ENCODE data around the gene ADORA1.
A peak's percentile ranks its signal among the peaks of the same experiment; 100 is the strongest.

ADORA1 gene

GRCh38 chr1:203196371-203196770, 68.8 kb downstream of the ADORA1 start:
- DNase-seq = no peak

DNA sequence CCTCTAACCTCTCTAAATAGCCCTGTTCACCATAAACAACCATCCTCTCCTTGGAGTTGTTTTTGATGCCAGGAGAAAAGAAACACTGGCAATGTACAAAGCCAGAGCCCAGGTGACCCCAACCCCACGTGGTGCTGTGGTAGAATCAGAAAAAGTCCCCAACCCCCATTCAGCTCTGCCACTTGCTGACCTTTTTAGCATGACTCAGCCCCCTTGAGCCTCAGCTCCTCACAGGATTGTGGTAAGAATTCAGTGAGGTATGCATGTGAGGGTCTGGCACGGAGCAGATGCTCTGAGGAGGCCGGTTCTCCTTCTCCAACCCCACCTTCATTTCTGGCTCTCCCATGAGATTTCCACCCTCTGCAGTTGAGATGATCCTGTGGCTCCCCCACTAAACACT, 70.1 kb downstream of the ADORA1 start:
- no peak for DNase-seq

- no peak for DNase-seq
Measured at GRCh38 chr1:203199002-203199401, 71.5 kb downstream of the ADORA1 start.

- no peak for DNase-seq
Measured at GRCh38 chr1:203199481-203199815, 71.9 kb downstream of the ADORA1 start.

DNA sequence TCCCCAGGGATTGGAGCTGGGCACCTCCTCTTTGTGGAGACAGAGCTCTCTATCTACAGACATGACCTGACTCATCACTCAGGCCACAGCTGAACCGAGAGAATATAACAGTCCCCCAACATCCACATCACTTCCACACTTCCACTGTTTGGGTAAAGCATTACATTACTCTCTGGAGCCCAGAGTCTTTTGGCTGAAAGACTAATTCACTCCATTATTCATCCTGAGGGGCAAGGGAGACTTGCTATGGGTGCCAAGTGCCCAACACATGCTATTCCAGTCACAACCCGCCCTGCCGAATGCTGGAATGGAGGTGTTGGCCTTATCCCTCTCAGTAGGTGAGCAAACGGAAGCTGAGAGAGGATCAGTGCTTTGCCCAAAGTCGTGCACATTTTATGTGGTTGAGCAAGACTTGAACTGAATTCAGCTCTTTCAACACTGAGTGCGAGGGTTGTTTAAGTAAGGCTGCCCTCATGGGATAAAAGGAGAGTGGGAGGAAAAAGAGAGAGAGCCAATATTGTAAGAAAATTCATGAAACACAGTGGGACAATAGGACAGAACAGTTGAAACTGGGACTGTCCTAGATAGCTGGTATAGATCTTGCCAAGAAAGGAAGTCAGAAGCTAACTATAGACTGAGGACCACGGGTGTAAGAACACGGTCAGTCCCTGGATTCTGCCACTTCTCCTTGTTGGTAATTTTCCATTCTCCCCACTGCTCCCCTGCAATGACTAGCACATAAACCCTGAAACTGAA, 72.5 kb downstream of the ADORA1 start:
- DNase-seq = no peak

DNA sequence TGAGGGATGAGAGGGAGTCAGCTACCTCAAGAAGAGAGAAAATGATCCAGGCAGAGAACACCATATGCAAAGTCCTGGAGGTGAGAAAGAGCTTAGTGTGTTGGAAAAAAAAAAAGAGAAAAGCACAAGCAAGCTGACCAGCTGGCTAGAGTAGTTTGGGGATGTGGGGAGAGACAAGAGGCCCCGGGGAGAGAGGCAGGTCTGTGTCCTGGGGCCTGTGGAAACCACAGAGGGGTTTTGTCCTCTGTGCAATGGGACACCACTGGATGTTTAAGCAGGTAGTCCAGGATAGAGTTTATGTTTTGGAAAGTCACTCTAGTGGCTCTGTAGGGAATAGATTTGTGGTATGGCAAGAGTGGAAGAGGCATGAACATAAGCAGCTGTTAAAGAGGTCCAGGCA, 73.4 kb downstream of the ADORA1 start:
- no peak for DNase-seq

DNA sequence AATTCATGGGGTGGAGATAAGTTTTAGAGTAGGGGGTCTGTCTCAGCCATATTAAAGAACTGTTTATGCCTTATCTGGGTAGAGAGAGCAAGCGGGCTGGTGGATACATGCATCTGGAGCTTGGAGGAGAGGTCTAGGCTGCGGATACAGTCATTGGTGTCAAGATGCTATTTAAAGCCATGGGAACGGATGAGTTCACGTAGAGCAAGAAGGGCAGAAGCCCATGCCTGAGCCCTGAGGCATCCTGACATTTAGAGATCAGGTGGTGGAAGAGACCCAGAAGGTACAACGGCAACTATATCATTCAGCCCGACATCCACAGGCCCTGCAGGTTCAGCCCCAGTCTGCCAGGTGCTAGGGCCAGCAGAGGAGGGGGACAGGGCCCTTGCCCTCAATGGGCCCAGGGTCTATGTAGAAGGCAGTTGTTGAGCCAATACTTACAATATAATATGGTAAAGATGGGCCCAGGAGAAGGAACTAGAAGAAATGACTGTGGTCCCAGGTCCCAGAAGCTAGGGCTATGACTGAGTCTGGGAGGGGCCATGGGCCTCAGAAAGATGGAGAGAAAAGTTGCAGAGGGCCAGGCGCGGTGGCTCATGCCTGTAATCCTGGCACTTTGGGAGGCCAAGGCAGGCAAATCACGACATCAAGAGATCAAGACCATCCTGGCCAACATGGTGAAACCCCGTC, 74.1 kb downstream of the ADORA1 start:
- no peak for DNase-seq

DNA sequence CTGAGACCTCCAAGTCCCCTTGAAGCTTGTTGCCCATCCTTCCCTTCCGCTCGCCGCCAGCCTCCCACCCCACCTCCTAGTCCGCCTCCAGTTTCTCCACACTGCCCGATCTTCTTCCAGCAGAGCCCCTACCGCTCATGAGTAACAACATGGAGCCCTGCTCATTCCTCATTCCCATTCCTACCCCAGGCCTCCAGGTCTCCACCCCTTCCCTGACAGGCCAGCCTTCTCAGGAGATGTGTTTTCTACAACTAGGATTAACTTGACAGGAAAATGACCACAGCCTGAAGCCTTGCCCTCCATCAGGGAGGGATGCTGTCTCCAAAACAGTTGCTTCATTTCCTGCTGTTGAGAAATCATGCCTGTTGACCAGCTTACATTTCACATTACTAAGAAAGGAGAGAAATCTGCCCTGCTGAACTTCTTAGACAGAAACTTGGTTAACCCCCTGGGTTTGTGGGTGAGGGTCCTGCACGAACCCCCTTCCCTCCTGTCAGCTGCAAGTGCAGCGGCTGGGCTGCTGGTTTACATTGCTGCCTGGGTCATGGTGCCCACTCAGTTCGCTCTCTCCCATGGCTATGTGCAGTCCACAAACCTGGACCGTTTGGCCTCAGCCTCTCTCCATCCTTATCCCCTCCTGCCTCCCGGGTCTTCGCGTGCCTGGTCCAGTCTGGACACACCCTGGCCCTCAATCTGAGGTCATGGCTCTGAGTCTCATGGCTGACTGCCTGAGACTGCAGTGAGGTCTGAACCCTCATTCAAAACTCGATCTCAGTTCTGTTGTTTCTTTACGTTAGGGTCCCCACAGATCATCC, 75.1 kb downstream of the ADORA1 start:
- no peak for DNase-seq

- no peak for DNase-seq
Measured at GRCh38 chr1:203204756-203205155, 77.2 kb downstream of the ADORA1 start.

- no peak for DNase-seq
Measured at GRCh38 chr1:203206129-203206687, 78.7 kb downstream of the ADORA1 start.

GRCh38 chr1:203207751-203208150, 80.2 kb downstream of the ADORA1 start:
- no peak for DNase-seq

DNA sequence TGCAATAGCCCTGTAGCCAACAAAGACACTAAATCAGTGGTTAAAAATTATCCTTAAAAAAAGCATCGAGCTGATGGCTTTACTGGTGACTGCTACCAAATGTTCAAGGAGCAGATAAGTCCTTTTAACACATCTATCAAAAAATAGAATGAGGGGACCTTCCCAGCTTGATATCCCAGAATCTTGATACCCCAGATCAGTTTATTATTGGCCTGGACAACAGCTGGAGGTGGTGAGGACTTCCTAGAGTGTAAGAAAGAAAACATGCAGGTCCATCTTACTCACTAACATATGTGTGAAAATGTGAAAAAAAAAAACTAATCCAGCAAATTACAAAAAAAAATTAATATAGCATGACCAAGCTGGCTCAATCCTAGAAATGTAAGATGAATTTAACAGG, 80.7 kb downstream of the ADORA1 start:
- no peak for DNase-seq

DNA sequence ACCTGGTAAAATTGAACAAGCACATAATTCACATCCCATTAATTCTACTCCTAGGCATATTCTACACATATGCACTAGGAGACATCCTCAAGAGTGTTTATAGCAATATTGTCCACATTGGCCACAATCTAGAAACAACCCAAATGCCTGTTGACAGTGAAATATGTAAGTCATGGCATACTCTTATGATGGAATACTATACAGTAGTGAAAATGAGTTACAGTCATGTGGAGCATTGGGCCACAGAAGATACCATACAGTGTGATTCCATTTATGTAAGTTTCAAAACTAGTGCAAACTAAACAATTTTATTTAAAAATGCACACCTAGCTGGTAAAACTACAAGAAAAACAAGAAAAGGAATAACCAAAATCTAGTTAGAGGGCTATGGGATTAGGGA, 82.8 kb downstream of the ADORA1 start:
- no peak for DNase-seq

- DNase-seq = no peak
Measured at GRCh38 chr1:203210988-203211387, 83.5 kb downstream of the ADORA1 start.

DNA sequence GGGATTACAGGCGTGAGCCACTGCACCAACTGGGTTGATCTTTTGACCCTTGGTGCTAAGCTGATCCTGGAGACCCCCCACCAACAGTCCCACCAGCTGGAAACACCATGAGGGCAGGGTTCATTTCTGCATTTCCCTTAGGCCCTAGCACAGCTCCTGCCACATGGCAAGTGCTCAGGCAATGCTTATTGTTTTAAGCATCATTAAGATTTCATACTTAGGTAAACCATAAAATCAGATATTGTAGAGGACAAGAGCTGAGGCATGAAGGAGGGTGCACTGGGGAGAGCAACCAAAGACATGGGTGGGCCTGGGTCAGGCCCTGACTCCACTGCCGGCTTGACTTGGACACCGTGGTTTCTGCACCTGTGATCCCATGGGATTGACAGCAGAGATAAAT, 84.3 kb downstream of the ADORA1 start:
- no peak for DNase-seq

GRCh38 chr1:203213126-203213525, 85.6 kb downstream of the ADORA1 start:
- DNase-seq = no peak

DNA sequence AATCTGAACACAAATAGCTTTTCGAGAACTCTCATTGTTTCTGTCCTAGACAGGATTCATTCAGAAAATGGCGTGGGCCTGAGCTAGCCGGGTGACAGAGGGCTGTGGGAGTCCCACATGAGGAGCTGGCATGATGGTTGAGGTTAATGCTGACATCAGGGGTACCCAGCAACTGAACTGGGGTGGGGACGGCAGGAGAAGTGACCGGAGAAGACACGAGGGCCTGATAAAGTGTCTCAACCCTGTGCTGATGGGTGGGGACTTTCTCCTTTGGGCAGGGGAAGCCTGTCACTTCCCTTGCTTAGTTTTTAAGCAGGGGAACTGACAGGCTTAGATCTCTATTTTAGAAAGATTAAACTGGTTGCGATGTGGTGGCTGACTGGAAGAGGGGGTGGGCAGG, 87.3 kb downstream of the ADORA1 start:
- DNase-seq = no peak

- no peak for DNase-seq
Measured at GRCh38 chr1:203215573-203215972, 88.0 kb downstream of the ADORA1 start.

- peak; percentile 28 to 74 for DNase-seq
Measured at GRCh38 chr1:203216274-203217138, 89.0 kb downstream of the ADORA1 start.
